ENCODE results near the gene RABGAP1L. TPM values are rescaled to one million over a fixed set of nuclear protein-coding genes. Genes with fewer than 3 reads are reported as not detected.

Gene RABGAP1L
- total and polyA plus RNA-seq, 2 of the 4 experiments (the other 2 are of a cell fraction), result 7.9 to 26.7 TPM

DNA sequence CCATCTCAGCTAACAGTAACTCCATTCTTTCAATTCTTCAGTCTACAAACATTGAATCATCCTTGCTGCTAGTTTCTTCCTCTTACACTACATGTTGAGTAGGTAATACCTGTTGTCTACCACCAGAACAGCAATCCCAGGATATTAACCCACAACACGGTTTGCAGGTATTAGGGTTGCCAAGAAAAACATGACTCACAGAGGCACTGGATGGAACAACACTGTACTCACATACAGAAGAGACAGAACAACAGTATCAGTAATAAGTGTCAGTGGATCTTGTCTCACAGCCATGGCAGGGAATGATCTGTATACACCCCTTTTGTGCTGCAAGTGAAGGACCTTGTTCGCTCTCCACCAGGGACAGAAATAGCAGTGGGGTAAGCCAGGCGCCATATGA lies 500.5 kb downstream of the RABGAP1L start:
- Histone ChIP-seq H4K91ac (ENCODE audit: insufficient read depth, low read depth, low read length) (no peak overlapping the region), H3K9ac (ENCODE audit: low read depth, low read length) (no peak overlapping the region), H3K23ac (ENCODE audit: low read depth, low read length) (no peak overlapping the region), H3K36me3 (ENCODE audit: control insufficient read depth, insufficient read depth, low read length) (no peaks in the 10 kb centered on the region), H3K27ac (ENCODE audit: insufficient read depth, low read length) (no peak overlapping the region), H3K9me1 (ENCODE audit: insufficient read depth, low read length) (no peaks in the 10 kb centered on the region), H3K4me3 (ENCODE audit: insufficient read depth, low read depth, low read length) (no peak overlapping the region), H3K4me1 (ENCODE audit: control insufficient read depth, insufficient read depth, low read length) (no peaks in the 10 kb centered on the region), H2AK5ac (ENCODE audit: low read depth, low read length) (no peak overlapping the region), H3K56ac (ENCODE audit: extremely low read depth, insufficient read depth, low read length) (no peak overlapping the region), H3K9me3 (ENCODE audit: control insufficient read depth, insufficient read depth, low read length) (no peaks in the 10 kb centered on the region), H2BK5ac (ENCODE audit: low read depth, low read length, poor library complexity, severe bottlenecking) (no peak overlapping the region), H4K20me1 (ENCODE audit: insufficient read depth, low read length) (no peaks in the 10 kb centered on the region), H3K4me2 (ENCODE audit: low read depth, low read length) (no peak overlapping the region), H2AK9ac (replicated peaks; ENCODE audit: low read depth, low read length, poor library complexity) (no peak overlapping the region), H3K4ac (ENCODE audit: low read depth, low read length) (no peak overlapping the region), H3K14ac (replicated peaks; ENCODE audit: low read depth, low read length) (no peak overlapping the region), H4K8ac (ENCODE audit: low read depth in 2 of 2, low read length in 2 of 2) (no peak overlapping the region), H2AFZ (replicated peaks; ENCODE audit: low read length, poor library complexity) (no peak overlapping the region), H2BK120ac (ENCODE audit: low read depth, low read length) (no peak overlapping the region), H2BK15ac (ENCODE audit: low read depth, low read length) (no peak overlapping the region), H2BK20ac (ENCODE audit: low read depth, low read length) (no peak overlapping the region), H4K5ac (ENCODE audit: low read depth, low read length) (no peak overlapping the region), H3K79me1 (ENCODE audit: low read depth in 1 of 2, low read length in 2 of 2) (no peaks in the 10 kb centered on the region), H3K18ac (ENCODE audit: low read depth, low read length) (no peak overlapping the region), H3K27me3 (ENCODE audit: control insufficient read depth, insufficient read depth, low read length) (no peaks in the 10 kb centered on the region)
- BruUV-seq (replicated peaks), result no TSS peak
- in situ Hi-C loops (cut with MboI; ENCODE audit: low sequenced_read_pairs) (no loop called here), intact Hi-C loops (cut with micrococcal nuclease) (no loop called here), dilution Hi-C loops (cut with HindIII; ENCODE audit: low sequenced_read_pairs, unreplicated experiment) (no loop called here)
- ChIA-PET POLR2A (ENCODE audit: unreplicated experiment) (no interaction called here), CTCF (interaction anchor here (1.1 kb wide), 1 partner anchor 397 kb away, joined by 4 read pairs; no protein-coding TSS in a partner anchor)
- DNase-seq (peak; percentile 61), ATAC-seq (ENCODE audit: low read depth) (peak; percentile 24; the same call in 1 of the 2 replicates)
- WGBS, 2 experiments (ENCODE audit: extremely low coverage in 2 of 2, insufficient read length in 1 of 2), result no CpG with 5 or more reads among the region's 3 CpGs
- no peak for TF ChIP-seq POLR2A (IDR thresholded peaks at IDR 0.05; ENCODE audit: low read depth, low read length)
- TF ChIP-seq SMC3 (IDR thresholded peaks at IDR 0.05; ENCODE audit: low read depth, low read length), result no peak
- TF ChIP-seq, protein P1, sequence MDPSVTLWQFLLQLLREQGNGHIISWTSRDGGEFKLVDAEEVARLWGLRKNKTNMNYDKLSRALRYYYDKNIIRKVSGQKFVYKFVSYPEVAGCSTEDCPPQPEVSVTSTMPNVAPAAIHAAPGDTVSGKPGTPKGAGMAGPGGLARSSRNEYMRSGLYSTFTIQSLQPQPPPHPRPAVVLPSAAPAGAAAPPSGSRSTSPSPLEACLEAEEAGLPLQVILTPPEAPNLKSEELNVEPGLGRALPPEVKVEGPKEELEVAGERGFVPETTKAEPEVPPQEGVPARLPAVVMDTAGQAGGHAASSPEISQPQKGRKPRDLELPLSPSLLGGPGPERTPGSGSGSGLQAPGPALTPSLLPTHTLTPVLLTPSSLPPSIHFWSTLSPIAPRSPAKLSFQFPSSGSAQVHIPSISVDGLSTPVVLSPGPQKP (IDR thresholded peaks at IDR 0.05; ENCODE audit: borderline replicate concordance, low read depth, low read length), result no peak
- TF ChIP-seq MAFK (IDR thresholded peaks at IDR 0.05; ENCODE audit: low read depth, low read length), result no peak
